HG02884 (cell line): Measurements from ENCODE around the gene DAG1.

Experiments used
- ATAC-seq: cut with Tn5 transposase; IDR thresholded peaks from one replicate; pipeline ENCODE4 v1.9.1; 2021; ENCODE audit warnings: mild to moderate bottlenecking, moderate library complexity; ENCODE audit not compliant: unreplicated experiment

DAG1 gene

DNA sequence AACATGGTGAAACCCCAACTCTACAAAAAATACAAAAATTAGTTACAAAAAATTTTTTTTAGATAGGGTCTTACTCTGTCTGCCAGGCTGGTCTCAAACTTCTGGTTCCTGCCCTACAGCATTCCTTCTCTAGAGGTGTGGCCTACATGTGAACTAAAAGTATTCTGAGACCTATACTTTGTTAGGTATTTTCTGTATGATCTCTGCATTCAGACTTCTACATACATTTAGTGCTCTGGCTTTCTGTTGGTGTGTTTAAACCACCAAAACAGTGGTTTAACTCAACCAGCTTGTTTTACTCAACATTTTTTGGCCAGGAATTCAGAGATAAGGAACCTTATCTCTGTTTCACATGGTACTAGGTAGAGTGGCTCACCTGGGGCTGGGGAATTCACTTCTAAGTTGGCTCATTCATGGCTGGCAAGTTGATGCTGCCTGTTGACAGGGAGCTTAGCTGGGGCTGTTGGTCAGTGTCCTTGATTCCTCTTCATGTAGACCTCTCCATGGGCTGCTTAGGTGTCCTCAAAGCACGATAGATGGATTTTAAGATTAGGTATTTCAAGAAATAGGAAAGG is 42.8 kb downstream of the DAG1 start:
- ATAC-seq = no peak

DNA sequence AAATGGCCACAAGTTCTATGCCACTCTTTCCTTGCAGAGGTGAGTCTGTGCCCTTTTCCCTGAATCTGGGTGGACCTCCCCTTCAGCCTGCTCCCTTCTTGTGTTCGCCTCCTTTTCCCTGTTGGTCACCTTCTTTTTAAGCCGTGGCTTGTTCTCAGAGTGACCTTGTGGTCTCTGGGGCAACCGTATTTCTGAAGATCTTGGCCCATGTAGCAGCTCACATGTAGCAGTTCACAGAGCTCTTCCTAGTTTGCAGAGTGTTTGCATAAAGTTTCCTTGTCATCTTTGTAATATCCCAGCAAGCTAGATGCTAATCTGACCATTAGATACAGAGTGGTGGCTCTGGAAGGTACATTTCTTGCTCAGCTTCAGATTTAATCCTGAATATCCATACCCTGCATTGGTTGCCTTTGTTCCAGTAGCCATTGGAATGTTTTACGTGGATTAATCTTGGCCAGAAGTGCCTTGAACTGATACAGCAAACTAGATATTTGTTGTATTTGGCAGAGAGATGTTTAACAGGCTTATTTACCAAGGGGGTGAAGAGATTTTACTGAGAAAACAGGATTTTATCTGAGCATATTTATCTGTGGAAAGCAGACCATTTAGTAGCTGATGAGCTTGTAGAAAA is 43.5 kb downstream of the DAG1 start:
- ATAC-seq = no peak

DNA sequence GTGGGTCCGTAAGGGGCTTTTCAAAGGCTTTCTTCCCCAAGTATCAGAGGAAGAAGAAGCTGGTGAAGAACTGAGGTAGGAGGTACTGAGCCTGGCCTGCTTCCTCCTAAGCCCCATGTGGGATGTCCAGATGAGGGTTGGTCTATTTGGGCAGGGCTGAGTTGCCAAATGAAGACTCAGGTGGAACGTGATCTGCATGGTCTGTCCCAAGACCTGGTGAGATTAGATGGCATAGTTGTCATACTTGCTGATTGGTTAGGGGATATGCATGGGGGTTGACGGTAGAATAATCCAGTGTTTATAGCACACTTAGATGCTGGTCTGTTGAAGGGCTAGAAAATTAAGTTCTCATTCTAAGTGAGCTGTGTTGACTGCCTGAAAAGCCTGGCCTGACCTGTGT is 47.9 kb downstream of the DAG1 start:
- ATAC-seq = no peak

DNA sequence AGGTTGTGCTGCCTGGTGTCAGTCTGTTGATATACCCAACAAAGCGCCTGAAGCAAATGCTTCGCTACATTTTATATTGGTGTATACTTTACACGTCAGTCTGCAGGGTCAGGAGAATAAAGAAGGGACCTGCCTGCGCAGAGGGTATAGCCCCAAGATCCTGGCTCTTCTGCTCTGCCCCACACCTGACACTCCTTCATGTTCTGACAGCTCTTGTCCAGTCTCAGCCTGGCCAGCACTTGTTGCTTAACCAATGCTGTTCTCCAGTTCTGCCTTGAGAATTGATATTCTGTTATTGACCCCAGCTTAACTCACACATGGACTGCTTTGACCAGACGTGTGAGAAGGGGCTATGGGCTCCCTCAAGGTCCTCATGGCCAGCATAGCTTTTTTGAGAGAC is 48.4 kb downstream of the DAG1 start:
- no peak for ATAC-seq

DNA sequence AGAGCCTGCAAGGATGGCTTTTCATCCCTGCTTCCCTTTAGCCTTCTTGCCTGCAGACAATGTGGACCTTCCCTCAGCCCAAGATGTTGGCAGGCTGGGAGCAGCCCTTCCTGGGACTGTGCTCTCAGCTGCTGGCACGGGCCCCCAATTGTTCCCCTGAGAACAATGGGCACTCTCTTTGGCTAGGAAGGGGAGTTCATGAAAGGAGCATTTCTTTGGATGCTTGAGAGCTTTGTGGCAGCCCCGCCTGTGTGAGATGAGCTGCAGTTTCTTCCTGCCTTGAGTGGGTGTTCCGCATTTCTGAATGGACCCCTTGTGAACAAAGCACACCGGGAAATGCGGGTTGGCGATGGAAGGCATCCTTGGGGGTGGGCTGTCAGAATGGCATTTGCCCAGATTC is 49.2 kb downstream of the DAG1 start:
- no peak for ATAC-seq

DNA sequence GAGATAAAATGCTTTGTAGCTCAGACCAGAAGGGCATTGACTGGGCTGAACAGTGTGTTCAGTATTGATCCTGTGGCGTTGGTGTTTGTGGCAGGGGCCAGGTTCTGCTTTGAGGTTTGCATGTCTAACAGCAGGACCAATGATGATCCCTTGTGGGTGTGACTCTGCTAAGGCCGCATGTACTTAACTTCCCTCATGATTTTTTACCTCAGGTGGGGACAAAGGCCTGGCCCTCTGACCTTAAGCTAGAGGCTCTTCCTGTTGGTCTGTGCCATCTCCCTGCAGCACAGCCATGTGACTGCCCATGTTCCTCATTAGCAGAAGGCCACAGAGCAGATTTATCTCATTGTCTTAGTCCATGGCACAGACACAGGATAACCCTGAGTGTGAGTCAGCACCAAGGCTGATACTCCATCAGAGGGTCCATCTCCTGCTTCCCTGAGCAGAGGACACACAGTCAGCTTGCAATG is 49.9 kb downstream of the DAG1 start:
- no peak for ATAC-seq

DNA sequence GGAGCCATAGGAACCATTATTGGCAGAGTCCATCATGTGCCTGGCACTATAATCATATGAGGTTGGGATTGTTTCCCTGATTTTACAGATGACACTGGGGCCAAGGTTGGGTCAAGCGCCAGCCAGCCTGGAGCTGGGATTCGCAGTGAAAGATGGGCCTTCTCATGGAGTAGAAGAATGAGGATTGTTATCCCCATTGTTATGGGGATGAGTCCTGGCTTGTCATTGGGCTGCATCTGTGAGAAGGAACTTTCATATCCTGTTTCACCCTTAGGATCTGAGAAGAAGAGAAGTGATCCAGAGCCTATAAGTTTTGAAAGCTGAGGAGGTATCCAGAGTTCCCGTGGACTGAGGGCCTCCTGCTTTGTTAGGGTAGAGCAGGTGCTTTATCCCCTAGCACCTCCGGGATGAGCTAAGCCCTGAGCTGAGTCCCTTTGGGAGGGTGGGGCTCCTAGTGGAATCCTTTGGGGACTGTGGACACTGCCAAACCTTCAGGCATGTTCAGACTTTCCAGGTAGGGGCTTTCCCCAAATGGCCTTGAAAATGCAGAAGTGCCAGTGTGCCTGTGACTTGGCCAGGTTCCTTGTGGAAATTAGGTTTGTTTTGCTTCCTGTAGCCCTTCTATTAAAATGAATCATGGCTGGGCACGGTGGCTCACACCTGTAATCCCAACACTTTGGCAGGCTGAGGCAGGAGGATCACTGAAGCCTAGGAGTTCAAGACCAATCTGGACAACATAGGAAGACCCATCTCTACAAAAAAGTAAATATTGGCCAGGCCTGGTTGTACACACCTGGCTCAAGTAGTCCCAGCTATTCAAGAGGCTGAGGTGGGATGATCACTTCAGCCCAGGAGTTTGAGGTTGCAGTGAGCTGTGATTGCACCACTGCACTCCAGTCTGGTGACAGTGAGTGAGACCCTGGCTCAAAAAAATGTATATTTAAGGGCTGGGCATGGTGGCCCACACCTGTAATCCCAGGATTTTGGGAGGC is 54.0 kb downstream of the DAG1 start:
- no peak for ATAC-seq

DNA sequence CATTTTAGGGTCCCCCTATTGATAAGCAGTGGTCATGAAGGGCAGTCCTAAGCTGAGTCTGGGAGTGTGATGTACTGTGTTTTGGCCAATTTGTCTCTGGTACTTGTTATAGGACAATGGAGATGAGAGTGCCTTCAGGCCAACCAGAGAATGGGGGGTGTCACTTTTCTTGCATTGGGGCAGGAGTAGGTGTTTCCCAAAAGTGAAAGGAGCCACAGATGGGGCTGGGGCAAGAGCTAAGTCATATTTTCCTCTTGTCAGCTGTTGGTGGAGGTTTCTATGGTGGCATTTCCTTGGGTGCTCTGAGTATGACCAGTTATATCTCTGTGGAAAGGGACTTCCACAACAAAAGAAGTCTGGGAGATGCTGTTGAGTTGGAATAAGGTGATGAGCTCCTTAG is 59.5 kb downstream of the DAG1 start:
- ATAC-seq = no peak

DNA sequence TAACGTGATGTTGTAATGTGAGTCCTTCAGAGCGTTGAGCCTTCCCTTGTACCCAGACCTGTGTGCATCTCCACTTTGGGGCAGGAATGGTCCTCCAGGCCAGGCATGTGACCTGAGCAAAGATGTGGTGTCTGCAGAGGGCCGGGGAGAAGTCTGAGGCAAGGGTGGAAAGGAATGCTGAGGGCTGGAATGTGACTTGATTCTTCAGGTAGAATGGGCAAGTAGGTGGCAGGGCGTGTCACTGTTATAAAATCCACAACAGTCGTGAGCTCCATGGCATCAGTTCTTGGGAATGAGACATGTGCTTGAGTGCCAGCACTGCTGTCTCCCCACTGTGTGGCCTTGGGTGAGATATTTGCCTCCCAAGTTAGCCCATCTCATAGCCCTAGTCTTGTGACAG is 60.2 kb downstream of the DAG1 start:
- no peak for ATAC-seq

DNA sequence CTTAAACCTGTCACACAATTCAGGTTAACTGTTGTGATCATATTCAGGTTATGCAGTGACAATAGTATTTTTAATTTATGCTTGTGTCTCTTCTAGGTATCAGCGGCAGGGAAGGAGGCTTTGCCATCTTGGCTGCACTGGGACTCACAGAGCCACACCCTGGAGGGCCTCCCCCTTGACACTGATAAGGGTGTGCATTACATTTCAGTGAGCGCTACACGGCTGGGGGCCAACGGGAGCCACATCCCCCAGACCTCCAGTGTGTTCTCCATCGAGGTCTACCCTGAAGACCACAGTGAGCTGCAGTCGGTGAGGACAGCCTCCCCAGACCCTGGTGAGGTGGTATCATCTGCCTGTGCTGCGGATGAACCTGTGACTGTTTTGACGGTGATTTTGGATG is 60.6 kb downstream of the DAG1 start:
- ATAC-seq = no peak

DNA sequence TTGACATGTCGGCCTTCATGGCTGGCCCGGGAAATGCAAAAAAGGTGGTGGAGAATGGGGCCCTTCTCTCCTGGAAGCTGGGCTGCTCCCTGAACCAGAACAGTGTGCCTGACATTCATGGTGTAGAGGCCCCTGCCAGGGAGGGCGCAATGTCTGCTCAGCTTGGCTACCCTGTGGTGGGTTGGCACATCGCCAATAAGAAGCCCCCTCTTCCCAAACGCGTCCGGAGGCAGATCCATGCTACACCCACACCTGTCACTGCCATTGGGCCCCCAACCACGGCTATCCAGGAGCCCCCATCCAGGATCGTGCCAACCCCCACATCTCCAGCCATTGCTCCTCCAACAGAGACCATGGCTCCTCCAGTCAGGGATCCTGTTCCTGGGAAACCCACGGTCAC is 61.2 kb downstream of the DAG1 start:
- ATAC-seq = no peak

DNA sequence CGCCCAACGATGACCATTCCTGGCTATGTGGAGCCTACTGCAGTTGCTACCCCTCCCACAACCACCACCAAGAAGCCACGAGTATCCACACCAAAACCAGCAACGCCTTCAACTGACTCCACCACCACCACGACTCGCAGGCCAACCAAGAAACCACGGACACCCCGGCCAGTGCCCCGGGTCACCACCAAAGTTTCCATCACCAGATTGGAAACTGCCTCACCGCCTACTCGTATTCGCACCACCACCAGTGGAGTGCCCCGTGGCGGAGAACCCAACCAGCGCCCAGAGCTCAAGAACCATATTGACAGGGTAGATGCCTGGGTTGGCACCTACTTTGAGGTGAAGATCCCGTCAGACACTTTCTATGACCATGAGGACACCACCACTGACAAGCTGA is 61.6 kb downstream of the DAG1 start:
- ATAC-seq = no peak

DNA sequence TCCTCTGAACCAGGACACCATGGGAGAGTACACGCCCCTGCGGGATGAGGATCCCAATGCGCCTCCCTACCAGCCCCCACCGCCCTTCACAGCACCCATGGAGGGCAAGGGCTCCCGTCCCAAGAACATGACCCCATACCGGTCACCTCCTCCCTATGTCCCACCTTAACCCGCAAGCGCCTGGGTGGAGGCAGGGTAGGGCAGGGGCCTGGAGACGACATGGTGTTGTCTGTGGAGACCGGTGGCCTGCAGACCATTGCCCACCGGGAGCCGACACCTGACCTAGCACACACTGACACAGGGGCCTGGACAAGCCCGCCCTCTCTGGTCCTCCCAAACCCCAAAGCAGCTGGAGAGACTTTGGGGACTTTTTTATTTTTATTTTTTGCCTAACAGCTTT is 63.0 kb downstream of the DAG1 start:
- no peak for ATAC-seq

DNA sequence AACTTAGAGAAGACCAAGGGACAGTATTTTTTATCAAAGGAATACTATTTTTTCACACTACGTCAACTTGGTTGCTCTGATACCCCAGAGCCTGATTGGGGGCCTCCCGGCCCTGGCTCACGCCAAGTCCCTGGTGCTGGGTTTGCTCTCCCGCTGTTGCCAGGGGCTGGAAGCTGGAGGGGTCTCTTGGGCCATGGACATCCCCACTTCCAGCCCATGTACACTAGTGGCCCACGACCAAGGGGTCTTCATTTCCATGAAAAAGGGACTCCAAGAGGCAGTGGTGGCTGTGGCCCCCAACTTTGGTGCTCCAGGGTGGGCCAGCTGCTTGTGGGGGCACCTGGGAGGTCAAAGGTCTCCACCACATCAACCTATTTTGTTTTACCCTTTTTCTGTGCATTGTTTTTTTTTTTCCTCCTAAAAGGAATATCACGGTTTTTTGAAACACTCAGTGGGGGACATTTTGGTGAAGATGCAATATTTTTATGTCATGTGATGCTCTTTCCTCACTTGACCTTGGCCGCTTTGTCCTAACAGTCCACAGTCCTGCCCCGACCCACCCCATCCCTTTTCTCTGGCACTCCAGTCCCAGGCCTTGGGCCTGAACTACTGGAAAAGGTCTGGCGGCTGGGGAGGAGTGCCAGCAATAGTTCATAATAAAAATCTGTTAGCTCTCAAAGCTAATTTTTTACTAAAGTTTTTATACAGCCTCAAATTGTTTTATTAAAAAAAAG is 63.9 kb downstream of the DAG1 start:
- ATAC-seq = no peak

DNA sequence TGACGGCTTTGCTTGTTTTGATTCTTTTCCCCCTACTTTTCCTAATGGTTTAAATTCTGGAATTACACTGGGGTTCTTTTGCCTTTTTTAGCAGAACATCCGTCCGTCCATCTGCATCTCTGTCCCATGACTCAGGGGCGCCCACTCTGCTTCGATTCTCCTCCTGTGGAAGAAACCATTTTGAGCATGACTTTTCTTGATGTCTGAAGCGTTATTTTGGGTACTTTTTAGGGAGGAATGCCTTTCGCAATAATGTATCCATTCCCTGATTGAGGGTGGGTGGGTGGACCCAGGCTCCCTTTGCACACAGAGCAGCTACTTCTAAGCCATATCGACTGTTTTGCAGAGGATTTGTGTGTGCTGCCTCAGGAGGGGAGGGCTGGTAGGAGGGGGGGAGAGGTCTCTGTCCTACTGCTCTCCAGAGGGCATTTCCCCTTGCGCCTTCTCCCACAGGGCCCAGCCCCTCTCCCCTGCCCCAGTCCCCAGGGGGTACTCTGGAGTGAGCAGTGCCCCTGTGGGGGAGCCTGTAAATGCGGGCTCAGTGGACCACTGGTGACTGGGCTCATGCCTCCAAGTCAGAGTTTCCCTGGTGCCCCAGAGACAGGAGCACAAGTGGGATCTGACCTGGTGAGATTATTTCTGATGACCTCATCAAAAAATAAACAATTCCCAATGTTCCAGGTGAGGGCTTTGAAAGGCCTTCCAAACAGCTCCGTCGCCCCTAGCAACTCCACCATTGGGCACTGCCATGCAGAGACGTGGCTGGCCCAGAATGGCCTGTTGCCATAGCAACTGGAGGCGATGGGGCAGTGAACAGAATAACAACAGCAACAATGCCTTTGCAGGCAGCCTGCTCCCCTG is 64.7 kb downstream of the DAG1 start:
- ATAC-seq = no peak

DNA sequence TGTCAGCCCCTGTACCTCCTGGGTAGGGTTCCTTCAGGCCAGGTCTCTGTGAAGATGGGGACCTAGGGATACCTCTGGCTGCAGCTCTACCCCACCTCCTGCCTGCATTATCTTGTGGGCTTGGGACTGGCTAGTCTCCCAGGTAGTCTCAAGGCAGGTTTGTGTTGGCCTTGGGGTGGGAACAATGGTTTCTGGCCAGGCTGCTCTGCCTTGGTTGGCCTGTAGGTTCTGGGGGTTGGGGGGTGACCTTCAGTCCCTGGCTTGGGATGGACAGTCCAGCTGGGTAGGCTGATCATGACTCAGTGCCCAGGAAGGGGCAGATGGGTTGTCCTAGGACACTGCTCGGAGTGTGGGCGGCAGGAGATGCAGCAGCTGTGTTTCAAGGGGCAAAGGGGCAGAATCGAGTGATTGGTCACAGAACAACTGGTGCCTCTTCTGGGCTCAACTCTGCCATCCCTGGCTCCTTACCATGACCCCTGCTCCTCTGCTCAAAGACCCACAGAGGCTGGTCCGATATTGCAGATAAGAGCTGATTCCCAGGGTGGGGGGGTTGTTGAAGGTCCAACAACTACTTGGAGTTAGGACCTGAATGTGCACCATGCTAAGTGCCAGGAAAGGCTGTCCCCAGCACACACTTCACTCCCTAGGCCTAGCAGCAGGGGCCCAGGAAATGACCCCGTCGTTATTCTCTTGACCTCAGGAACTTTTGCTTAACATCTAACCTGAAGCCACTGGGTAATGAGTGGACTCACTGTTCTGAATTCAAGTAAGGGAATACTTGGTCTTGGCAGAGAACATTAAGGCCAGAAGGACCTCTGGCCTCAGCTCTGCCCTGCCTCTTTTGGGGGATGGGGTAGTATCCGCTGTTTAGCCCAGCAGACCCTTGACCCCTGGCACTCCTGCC is 66.2 kb downstream of the DAG1 start:
- no peak for ATAC-seq

DNA sequence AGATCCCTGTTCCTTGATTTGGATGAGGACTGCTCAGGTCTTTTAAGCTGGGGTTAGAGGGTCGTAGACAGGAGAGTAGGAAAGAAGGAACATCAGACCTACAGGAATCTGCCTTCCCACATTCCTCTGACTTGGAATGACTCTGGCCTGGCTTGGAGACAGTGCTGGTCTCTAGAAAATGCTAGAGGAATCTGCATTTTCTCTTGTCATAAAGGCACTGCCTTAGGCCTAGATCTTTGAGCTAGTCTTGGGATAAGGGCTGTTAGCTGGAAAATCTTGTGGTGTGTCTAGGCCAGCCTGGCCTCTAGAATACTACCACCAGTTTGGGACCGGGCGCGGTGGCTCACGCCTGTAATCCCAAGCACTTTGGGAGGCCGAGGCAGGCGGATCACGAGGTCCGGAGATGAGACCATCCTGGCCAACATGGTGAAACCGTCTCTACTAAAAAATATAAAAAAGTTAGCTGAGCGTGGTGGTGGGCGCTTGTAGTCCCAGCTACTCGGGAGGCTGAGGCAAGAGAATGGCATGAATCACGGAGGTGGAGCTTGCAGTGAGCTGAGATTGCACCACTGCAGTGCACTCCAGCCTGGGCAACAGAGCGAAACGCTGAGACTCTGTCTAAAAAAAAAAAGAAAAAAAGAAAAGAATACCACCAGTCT is 66.9 kb downstream of the DAG1 start:
- ATAC-seq = no peak

DNA sequence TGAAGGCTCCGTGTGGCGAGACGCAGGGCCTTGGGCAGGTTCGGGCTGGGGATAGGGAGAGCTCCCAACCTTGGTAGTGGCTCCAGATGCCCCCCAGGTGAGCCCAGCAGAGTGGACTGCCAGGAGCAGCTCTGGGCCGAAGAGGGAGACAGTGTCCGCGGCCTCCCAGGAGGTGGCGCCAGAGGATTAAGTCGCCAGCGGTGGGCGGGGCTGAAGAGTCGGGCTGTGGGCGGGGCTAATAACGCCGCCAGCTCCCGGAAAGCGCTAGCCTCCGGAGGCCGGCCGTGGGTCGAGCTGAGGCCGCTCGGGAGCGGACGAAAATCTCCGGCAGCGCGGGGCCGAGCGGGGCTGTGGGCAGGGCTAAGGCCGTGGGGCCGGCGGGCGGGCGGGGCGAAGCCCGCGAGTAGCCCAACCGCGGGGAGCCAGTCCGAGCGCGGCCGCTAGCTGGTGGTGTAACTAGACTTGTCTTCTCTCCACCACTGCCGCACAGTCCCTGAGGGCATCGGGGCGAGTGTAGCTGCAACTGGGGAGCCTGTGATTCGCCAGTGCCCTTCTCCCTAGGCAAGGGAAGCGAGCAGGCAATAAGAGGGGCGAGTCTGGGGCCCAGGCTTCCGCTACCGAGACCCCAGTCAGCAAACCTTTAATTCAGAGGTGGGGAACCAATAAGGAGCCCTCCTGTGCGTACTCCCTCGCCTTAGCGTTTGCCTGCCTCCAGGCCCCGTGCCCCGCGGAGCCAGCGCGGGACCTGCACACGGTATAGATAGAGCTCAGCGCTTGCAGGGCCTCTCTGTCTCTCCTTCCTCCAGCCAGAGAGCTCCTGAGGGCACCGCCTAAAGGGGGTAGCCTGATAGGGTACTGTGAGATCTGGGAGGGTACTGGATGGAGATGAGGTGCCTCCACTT is 69.8 kb downstream of the DAG1 start:
- peak; percentile 87 for ATAC-seq
